ENCODE results near the gene MCUB.

Gene MCUB

GRCh38 chr4:109730619-109731545 is 170.8 kb downstream of the MCUB start:
- no peak for DNase-seq

DNA sequence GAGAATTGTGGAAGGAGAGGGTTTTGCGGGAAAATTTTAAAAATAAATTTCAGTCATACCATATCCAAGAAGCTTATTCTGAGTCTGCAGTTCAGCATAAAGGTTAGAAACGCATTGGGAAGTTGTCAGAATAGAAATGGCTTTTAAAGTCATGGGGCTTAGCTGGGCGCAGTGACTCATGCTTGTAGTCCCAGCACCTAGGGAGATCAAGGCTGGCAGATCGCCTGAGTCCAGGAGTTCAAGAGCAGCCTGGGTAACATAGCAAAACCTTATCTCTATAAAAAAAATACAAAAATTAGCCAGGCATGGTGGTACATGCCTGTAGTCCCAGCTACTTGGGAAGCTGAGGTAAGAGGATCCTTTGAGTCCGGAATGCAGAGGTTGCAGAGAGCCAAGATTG is 173.7 kb downstream of the MCUB start:
- no peak for DNase-seq

- DNase-seq = no peak
Measured at GRCh38 chr4:109735566-109736365, 175.7 kb downstream of the MCUB start.
